ENCODE measurements around the gene ACRV1. TPM values are rescaled to one million over a fixed set of nuclear protein-coding genes. Genes with fewer than 3 reads are reported as not detected.

ACRV1 gene
- total RNA-seq, 1 experiment from 2014 or later: not detected

GRCh38 chr11:125701018-125701610 lies 20.5 kb upstream of the ACRV1 start:
- Mint-ChIP-seq H3K27me3 (ENCODE audit: insufficient read depth, unreplicated experiment) (peaks cover 16% of the 10 kb centered on the region), H3K9me3 (ENCODE audit: unreplicated experiment) (no peaks in the 10 kb centered on the region), H3K4me1 (ENCODE audit: low read depth, unreplicated experiment) (no peaks in the 10 kb centered on the region), H3K4me3 (ENCODE audit: unreplicated experiment) (no peak overlapping the region), H3K27ac (ENCODE audit: unreplicated experiment) (no peak overlapping the region), H3K36me3 (ENCODE audit: insufficient read depth, unreplicated experiment) (no peaks in the 10 kb centered on the region)
- no TSS peak for BruUV-seq (replicated peaks)
- Histone ChIP-seq H3K4me3 (ENCODE audit: low read depth, low read length) (no peak overlapping the region), H3K9me3 (no peaks in the 10 kb centered on the region), H3K4me1 (no peaks in the 10 kb centered on the region), H3K36me3 (ENCODE audit: control insufficient read depth, insufficient read depth, low read length) (no peaks in the 10 kb centered on the region), H3K27me3 (replicated peaks; ENCODE audit: control insufficient read depth, insufficient read depth, low read length) (no peaks in the 10 kb centered on the region)
- no peak for DNase-seq
- CTCF ChIA-PET: no interaction called here
- intact Hi-C loops (cut with micrococcal nuclease; ENCODE audit: unreplicated experiment): no loop called here
- POLR2A ChIA-PET: no interaction called here
- no peak for TF ChIP-seq CTCF (IDR thresholded peaks at IDR 0.05; ENCODE audit: insufficient read depth in 1 of 2, low read depth in 1 of 2, low read length in 1 of 2, severe bottlenecking in 1 of 2, unreplicated experiment in 1 of 2)

GRCh38 chr11:125694951-125695350 lies 14.3 kb upstream of the ACRV1 start:
- H3K27me3 ChIP-seq (replicated peaks; ENCODE audit: control insufficient read depth, insufficient read depth, low read length): no peaks in the 10 kb centered on the region
- no TSS peak for BruUV-seq (replicated peaks)
- no peaks in the 10 kb centered on the region for H3K9me3 Mint-ChIP-seq (ENCODE audit: unreplicated experiment)

GRCh38 chr11:125692887-125693286 lies 12.2 kb upstream of the ACRV1 start:
- H3K4me3 Mint-ChIP-seq (ENCODE audit: unreplicated experiment): no peak overlapping the region
- intact Hi-C loops (cut with micrococcal nuclease; ENCODE audit: unreplicated experiment): no loop called here
- H3K36me3 ChIP-seq (ENCODE audit: control insufficient read depth, insufficient read depth, low read length): no peaks in the 10 kb centered on the region

More at GRCh38 chr11:125694951-125695350, 14.3 kb upstream of the ACRV1 start:
- Histone ChIP-seq H3K4me3 (ENCODE audit: low read depth, low read length) (no peak overlapping the region), H3K9me3 (no peaks in the 10 kb centered on the region), H3K4me1 (no peaks in the 10 kb centered on the region), H3K36me3 (ENCODE audit: control insufficient read depth, insufficient read depth, low read length) (no peaks in the 10 kb centered on the region)
- peaks cover 12% of the 10 kb centered on the region for H3K27me3 Mint-ChIP-seq (ENCODE audit: insufficient read depth, unreplicated experiment)
- no peak for TF ChIP-seq CTCF (IDR thresholded peaks at IDR 0.05; ENCODE audit: insufficient read depth in 1 of 2, low read depth in 1 of 2, low read length in 1 of 2, severe bottlenecking in 1 of 2, unreplicated experiment in 1 of 2)
- H3K4me3 Mint-ChIP-seq (ENCODE audit: unreplicated experiment): no peak overlapping the region
- no peak overlapping the region for H3K27ac Mint-ChIP-seq (ENCODE audit: unreplicated experiment)
- no peak for DNase-seq
- H3K4me1 Mint-ChIP-seq (ENCODE audit: low read depth, unreplicated experiment): no peaks in the 10 kb centered on the region
- CTCF ChIA-PET: no interaction called here
- intact Hi-C loops (cut with micrococcal nuclease; ENCODE audit: unreplicated experiment): no loop called here
- no peaks in the 10 kb centered on the region for H3K36me3 Mint-ChIP-seq (ENCODE audit: insufficient read depth, unreplicated experiment)
- POLR2A ChIA-PET: no interaction called here

More at GRCh38 chr11:125692887-125693286, 12.2 kb upstream of the ACRV1 start:
- DNase-seq: no peak
- peaks cover 2% of the 10 kb centered on the region for H3K27me3 Mint-ChIP-seq (ENCODE audit: insufficient read depth, unreplicated experiment)
- H3K27ac Mint-ChIP-seq (ENCODE audit: unreplicated experiment): no peak overlapping the region
- H3K9me3 Mint-ChIP-seq (ENCODE audit: unreplicated experiment): no peaks in the 10 kb centered on the region
- H3K36me3 Mint-ChIP-seq (ENCODE audit: insufficient read depth, unreplicated experiment): no peaks in the 10 kb centered on the region
- no peaks in the 10 kb centered on the region for H3K27me3 ChIP-seq (replicated peaks; ENCODE audit: control insufficient read depth, insufficient read depth, low read length)
- BruUV-seq (replicated peaks): no TSS peak
- no peak overlapping the region for H3K4me3 ChIP-seq (ENCODE audit: low read depth, low read length)
- no peaks in the 10 kb centered on the region for H3K9me3 ChIP-seq
- no peaks in the 10 kb centered on the region for H3K4me1 ChIP-seq
- ChIA-PET POLR2A (no interaction called here), CTCF (no interaction called here)
- no peaks in the 10 kb centered on the region for H3K4me1 Mint-ChIP-seq (ENCODE audit: low read depth, unreplicated experiment)
- TF ChIP-seq CTCF (IDR thresholded peaks at IDR 0.05; ENCODE audit: insufficient read depth in 1 of 2, low read depth in 1 of 2, low read length in 1 of 2, severe bottlenecking in 1 of 2, unreplicated experiment in 1 of 2): no peak
